ENCODE measurements around the gene ATG16L2.
"Not testable (repeated sequence)": the region's sequence is repeated elsewhere in the genome, so short reads cannot be mapped to it uniquely, and the experiment has no call there.

Gene ATG16L2

GRCh38 chr11:72807021-72807693, 7.1 kb upstream of the ATG16L2 start:
- FAIRE-seq: no peak

GRCh38 chr11:72807792-72808191, 6.4 kb upstream of the ATG16L2 start:
- FAIRE-seq: no peak

- no peak for FAIRE-seq
Measured at GRCh38 chr11:72808331-72808798, 5.8 kb upstream of the ATG16L2 start.

- not testable (repeated sequence) for FAIRE-seq
Measured at GRCh38 chr11:72811686-72812085, 2.5 kb upstream of the ATG16L2 start.

GRCh38 chr11:72812604-72812966, 1.6 kb upstream of the ATG16L2 start:
- FAIRE-seq: no peak

- no peak for FAIRE-seq
Measured at GRCh38 chr11:72812967-72813739, 1.1 kb upstream of the ATG16L2 start.

GRCh38 chr11:72813740-72814285, 398 bp upstream of the ATG16L2 start:
- no peak for FAIRE-seq

GRCh38 chr11:72815110-72815618, 953 bp downstream of the ATG16L2 start:
- no peak for FAIRE-seq

GRCh38 chr11:72816404-72816990, 2.3 kb downstream of the ATG16L2 start:
- no peak for FAIRE-seq

- no peak for FAIRE-seq
Measured at GRCh38 chr11:72817966-72818365, 3.8 kb downstream of the ATG16L2 start.

GRCh38 chr11:72818971-72819370, 4.8 kb downstream of the ATG16L2 start:
- no peak for FAIRE-seq

GRCh38 chr11:72820439-72821139, 6.4 kb downstream of the ATG16L2 start:
- FAIRE-seq: no peak

GRCh38 chr11:72821221-72821919, 7.2 kb downstream of the ATG16L2 start:
- FAIRE-seq: no peak

- no peak for FAIRE-seq
Measured at GRCh38 chr11:72821920-72822799, 7.9 kb downstream of the ATG16L2 start.

- no peak for FAIRE-seq
Measured at GRCh38 chr11:72823105-72823804, 9.0 kb downstream of the ATG16L2 start.

- no peak for FAIRE-seq
Measured at GRCh38 chr11:72824020-72824419, 9.8 kb downstream of the ATG16L2 start.

GRCh38 chr11:72824811-72825505, 10.7 kb downstream of the ATG16L2 start:
- no peak for FAIRE-seq

GRCh38 chr11:72825661-72826060, 11.4 kb downstream of the ATG16L2 start:
- FAIRE-seq: no peak

GRCh38 chr11:72826191-72826941, 12.2 kb downstream of the ATG16L2 start:
- FAIRE-seq: no peak
